Measurements from ENCODE around the gene EHMT1. TPM values are rescaled to one million over a fixed set of nuclear protein-coding genes. Genes with fewer than 3 reads are reported as not detected.

Gene EHMT1
- total and polyA plus RNA-seq, 10 of the 15 experiments (the other 5 are each of a cell fraction or from before 2014, with no cell fraction given): 2.9 to 100 (median 48.1) TPM

GRCh38 chr9:137815256-137816255 is 196.8 kb downstream of the EHMT1 start:
- Histone ChIP-seq H3K79me2 (ENCODE audit: control insufficient read depth, insufficient read depth, low read length) (no peaks in the 10 kb centered on the region; the same call in none of the 2 replicates), H3K27me3 (replicated peaks in 1 of 2; ENCODE audit: control insufficient read depth in 2 of 2, insufficient read depth in 2 of 2, low read length in 1 of 2) (no peaks in the 10 kb centered on the region), H3K4me2 (ENCODE audit: control insufficient read depth, insufficient read depth) (no peak overlapping the region; the same call in 1 of the 2 replicates), H3K4me1 (ENCODE audit: control insufficient read depth, insufficient read depth, low read length) (peaks cover 15% of the 10 kb centered on the region), H3K36me3 (ENCODE audit: control insufficient read depth in 2 of 2, insufficient read depth in 2 of 2, low read length in 1 of 2) (peaks cover 41 to 58% of the 10 kb centered on the region in 2 experiments), H3K9ac (ENCODE audit: control insufficient read depth, insufficient read depth, low read length) (no peak overlapping the region), H3K4me3 (no peak overlapping the region), H3K9me3 (replicated peaks; ENCODE audit: control insufficient read depth, insufficient read depth, low read length) (peaks cover 4% of the 10 kb centered on the region; the same call in 2 of the 3 replicates), H2AFZ (ENCODE audit: control insufficient read depth, low read depth, low read length) (no peak overlapping the region), H3K27ac (ENCODE audit: control insufficient read depth, insufficient read depth) (peak overlapping the region; percentile 82), H4K20me1 (ENCODE audit: control insufficient read depth, insufficient read depth) (no peaks in the 10 kb centered on the region)
- TF ChIP-seq BACH1 (IDR thresholded peaks at IDR 0.05; ENCODE audit: borderline replicate concordance): no peak
- no peak for TF ChIP-seq CBX5 (IDR thresholded peaks at IDR 0.05; ENCODE audit: low read depth)
- no peak for TF ChIP-seq IKZF1 (conservative IDR thresholded peaks at IDR 0.05)
- TF ChIP-seq IRF3 (IDR thresholded peaks at IDR 0.05): no peak
- TF ChIP-seq CREM (IDR thresholded peaks at IDR 0.05; ENCODE audit: low read depth): no peak
- TF ChIP-seq E2F4 (IDR thresholded peaks at IDR 0.05; ENCODE audit: low read depth, low read length): no peak
- no peak for TF ChIP-seq ZNF217 (IDR thresholded peaks at IDR 0.05)
- no peak for TF ChIP-seq NR2C1 (IDR thresholded peaks at IDR 0.05)
- TF ChIP-seq CHD1 (IDR thresholded peaks at IDR 0.05; ENCODE audit: low read depth, low read length): no peak
- TF ChIP-seq E4F1 (IDR thresholded peaks at IDR 0.05; ENCODE audit: borderline replicate concordance, partially characterized antibody): no peak
- no peak for TF ChIP-seq RELB (IDR thresholded peaks at IDR 0.05; ENCODE audit: low read depth)
- no peak for TF ChIP-seq BRCA1 (IDR thresholded peaks at IDR 0.05; ENCODE audit: low read depth, low read length)
- no peak for TF ChIP-seq MEF2A (IDR thresholded peaks at IDR 0.05; ENCODE audit: insufficient read depth, low read depth, low read length)
- no peak for TF ChIP-seq BMI1 (IDR thresholded peaks at IDR 0.05; ENCODE audit: borderline replicate concordance)
- TF ChIP-seq STAT1 (conservative IDR thresholded peaks at IDR 0.05): no peak
- no TSS peak for BruUV-seq (replicated peaks)
- intact Hi-C loops (cut with micrococcal nuclease; ENCODE audit: unreplicated experiment): no loop called here
- no peak for DNase-seq (ENCODE audit: low read depth, low spot score)
- no peak for ATAC-seq
- SMC1A ChIA-PET (ENCODE audit: uncharacterized antibody, unreplicated experiment): no interaction called here
- no peak for FAIRE-seq
- WGBS (ENCODE audit: insufficient coverage, insufficient replicate concordance, low lambda C conversion rate, missing lambda C conversion rate): 95% methylated on average over 30 of the region's 30 CpGs
- in situ Hi-C loops (cut with MboI): no loop called here
- CTCF ChIA-PET: no interaction called here
- POLR2A ChIA-PET: no interaction called here
- RAD21 ChIA-PET (ENCODE audit: unreplicated experiment): no interaction called here

All from GM12878 (cell line).